Measurements from ENCODE around the gene MAN2B2.
A peak's percentile ranks its signal among the peaks of the same experiment; 100 is the strongest.
"Not testable (repeated sequence)": the region's sequence is repeated elsewhere in the genome, so short reads cannot be mapped to it uniquely, and the experiment has no call there.

MAN2B2 gene

GRCh38 chr4:6641971-6642320 lies 67.0 kb downstream of the MAN2B2 start:
- no peak for TF ChIP-seq CTCF (conservative IDR thresholded peaks at IDR 0.05; ENCODE audit: low read depth, low read length)
- H3K4me3 ChIP-seq (ENCODE audit: low read length): peak overlapping the region; percentile 94
- no peak for DNase-seq (ENCODE audit: low read depth)

DNA sequence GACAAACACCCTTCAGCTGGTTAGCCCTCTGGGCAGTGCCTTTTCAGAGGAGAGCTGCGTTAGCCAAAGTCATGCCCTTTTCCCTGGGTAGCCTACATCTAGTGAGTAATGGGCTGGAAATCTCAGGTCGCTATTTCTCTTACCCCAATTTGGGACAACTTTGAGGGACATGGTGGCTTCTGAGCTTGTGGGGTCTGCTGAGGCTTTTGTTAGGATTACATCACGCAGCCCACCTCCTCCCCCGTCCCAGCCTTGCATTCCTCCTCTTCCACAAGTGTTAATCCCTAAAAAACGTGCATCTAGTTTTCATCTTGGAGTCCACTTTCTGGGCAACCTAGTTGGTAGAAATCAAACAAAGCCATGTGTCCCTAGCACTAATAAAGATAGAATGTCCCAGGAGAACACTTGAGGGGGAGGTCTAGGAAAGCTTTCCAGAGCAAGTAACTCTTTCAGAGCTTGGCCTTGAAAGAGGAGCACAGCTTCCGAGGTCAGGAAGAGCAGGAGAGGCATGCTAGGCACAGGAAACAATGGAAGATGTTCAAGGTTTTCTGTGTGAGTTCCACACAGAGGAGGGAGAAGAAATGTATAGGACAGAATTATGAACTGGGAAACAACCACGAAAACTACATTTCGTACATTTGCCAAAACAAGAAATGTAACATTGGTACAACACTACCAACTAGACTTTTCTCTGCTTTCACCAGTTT lies 68.3 kb downstream of the MAN2B2 start:
- TF ChIP-seq CTCF (conservative IDR thresholded peaks at IDR 0.05; ENCODE audit: low read depth, low read length): no peak
- H3K4me3 ChIP-seq (ENCODE audit: low read length): no peak overlapping the region
- no peak for DNase-seq (ENCODE audit: low read depth)

DNA sequence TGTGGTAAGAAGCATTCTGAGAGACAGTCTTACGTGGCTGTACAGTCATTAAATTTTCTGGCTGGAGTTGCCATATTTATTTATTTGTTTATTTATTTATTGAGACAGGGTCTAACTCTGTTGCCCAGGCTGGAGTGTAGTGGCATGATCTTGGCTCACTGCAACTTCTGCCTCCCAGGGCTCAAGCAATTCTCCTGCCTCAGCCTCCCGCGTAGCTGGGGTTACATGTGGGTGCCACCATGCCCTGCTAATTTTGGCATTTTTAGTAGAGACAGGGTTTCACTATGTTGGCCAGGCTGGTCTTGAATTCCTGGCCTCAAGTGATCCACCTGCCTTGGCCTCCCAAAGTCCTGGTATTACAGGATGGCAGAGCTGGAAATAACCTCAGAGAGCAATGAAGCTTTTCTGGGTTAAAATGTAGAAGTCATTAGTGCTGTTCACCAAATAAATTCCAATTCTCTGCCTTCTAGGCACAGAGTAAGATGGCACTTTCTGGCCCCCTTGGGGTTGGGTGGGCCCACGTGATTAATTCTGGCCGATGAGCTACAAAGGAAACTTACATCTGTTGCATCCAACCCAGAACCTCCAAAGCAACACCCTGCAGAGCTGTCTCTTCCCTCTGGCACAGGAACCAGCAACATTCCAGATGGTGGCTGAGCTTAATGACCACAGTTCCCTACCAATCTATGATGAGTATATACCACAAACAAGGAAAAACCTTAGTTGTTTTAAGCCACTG lies 70.0 kb downstream of the MAN2B2 start:
- no peak for DNase-seq (ENCODE audit: low read depth)
- TF ChIP-seq CTCF (conservative IDR thresholded peaks at IDR 0.05; ENCODE audit: low read depth, low read length): no peak
- H3K4me3 ChIP-seq (ENCODE audit: low read length): no peak overlapping the region

DNA sequence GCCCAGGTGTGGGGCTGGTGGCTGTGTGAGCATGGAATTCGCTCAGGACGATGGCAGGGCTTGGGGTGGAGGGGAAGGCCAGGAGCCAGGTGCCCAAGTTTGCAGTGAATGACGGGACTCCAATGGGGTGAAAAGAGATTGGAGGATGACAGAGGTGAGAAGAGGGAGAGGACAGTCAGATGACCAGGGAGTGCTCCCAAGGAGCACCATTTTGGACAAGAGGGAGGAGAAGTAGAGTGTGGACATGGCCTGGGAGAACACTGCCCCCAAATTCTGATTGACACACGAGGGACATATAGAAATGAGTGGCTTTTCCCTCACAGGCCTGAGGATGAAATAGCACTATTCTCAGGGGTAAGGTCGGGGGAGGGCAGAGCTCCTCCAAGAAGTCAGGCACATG lies 72.2 kb downstream of the MAN2B2 start:
- DNase-seq (ENCODE audit: low read depth): no peak
- TF ChIP-seq CTCF (conservative IDR thresholded peaks at IDR 0.05; ENCODE audit: low read depth, low read length): no peak
- H3K4me3 ChIP-seq (ENCODE audit: low read length): no peak overlapping the region

GRCh38 chr4:6647582-6648230 lies 72.7 kb downstream of the MAN2B2 start:
- no peak for TF ChIP-seq CTCF (conservative IDR thresholded peaks at IDR 0.05; ENCODE audit: low read depth, low read length)
- DNase-seq (ENCODE audit: low read depth): no peak
- H3K4me3 ChIP-seq (ENCODE audit: low read length): no peak overlapping the region

GRCh38 chr4:6649216-6649615 lies 74.2 kb downstream of the MAN2B2 start:
- DNase-seq (ENCODE audit: low read depth): no peak
- H3K4me3 ChIP-seq (ENCODE audit: low read length): no peak overlapping the region
- TF ChIP-seq CTCF (conservative IDR thresholded peaks at IDR 0.05; ENCODE audit: low read depth, low read length): no peak

DNA sequence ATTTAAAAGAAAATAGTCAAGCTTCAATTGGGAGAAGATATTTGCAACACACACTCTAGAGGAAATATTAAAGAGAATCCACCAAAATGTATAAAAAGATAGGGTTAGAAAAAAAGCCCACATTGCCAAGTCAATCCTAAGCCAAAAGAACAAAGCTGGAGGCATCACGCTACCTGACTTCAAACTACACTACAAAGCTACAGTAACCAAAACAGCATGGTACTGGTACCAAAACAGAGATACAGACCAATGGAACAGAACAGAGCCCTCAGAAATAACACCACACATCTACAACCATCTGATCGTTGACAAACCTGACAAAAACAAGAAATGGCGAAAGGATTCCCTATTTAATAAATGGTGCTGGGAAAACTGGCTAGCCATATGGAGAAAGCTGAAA lies 79.2 kb downstream of the MAN2B2 start:
- H3K4me3 ChIP-seq (ENCODE audit: low read length): not testable (repeated sequence)

DNA sequence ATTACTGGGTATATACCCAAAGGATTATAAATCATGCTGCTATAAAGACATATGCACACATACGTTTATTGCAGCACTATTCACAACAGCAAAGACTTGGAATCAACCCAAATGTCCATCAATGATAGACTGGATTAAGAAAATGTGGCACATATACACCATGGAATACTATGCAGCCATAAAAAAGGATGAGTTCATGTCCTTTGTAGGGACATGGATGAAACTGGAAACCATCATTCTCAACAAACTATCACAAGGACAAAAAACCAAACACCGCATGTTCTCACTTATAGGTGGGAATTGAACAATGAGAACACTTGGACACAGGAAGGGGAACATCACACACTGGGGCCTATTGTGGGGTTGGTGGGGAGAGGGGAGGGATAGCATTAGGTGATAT lies 80.3 kb downstream of the MAN2B2 start:
- DNase-seq (ENCODE audit: low read depth); H3K4me3 ChIP-seq (ENCODE audit: low read length): not testable (repeated sequence)

More for the DNA sequence above, 79.2 kb downstream of the MAN2B2 start:
- not testable (repeated sequence) for DNase-seq (ENCODE audit: low read depth)

All from retinal pigment epithelial cell (primary cell).